ENCODE measurements around the gene ZNF682. TPM values are rescaled to one million over a fixed set of nuclear protein-coding genes. Genes with fewer than 3 reads are reported as not detected.

The ZNF682 gene
- total RNA-seq, 1 experiment from 2014 or later = not detected

DNA sequence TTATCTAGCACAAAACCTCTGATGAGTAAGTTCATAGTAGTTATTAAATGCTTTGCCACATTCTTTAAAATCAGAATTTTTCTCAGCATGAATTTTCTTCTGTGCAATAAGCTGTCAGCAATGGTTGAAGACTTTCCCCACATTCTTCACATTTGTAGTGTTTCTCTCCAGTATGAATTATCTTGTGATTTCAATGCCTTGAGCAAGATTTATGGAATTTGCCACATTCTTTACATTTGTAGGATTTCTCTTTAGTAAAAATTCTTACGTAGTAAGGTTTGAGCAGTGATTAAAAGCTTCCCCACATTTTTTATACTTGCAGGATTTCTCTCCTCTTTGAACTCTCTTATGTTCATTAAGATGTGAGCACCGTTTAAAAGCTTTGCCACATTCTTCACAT is 33.6 kb downstream of the ZNF682 start:
- POLR2A ChIA-PET = no interaction called here
- BruUV-seq (replicated peaks) = no TSS peak
- peaks cover 7 to 37% of the 10 kb centered on the region in 2 experiments; a peak in 2 of 4 replicates for H3K9me3 ChIP-seq (ENCODE audit: control insufficient read depth in 1 of 2, insufficient read depth in 1 of 2, low read depth in 1 of 2, low read length in 2 of 2)

More for the DNA sequence above, 33.6 kb downstream of the ZNF682 start:
- H3K4me2 ChIP-seq (ENCODE audit: low read length) = no peak overlapping the region
- H3K36me3 ChIP-seq (ENCODE audit: control insufficient read depth in 1 of 2, insufficient read depth in 2 of 2, low read length in 2 of 2) = no peaks in the 10 kb centered on the region
- ChIA-PET CTCF (no interaction called here), RAD21 (ENCODE audit: low non-redundant PET in 1 of 2, low total read pairs in 2 of 2, uncharacterized antibody in 2 of 2, unreplicated experiment in 2 of 2) (no interaction called here)
- H3K4me1 ChIP-seq (ENCODE audit: control insufficient read depth in 1 of 2, insufficient read depth in 2 of 2, low read length in 2 of 2) = no peaks in the 10 kb centered on the region
- no peaks in the 10 kb centered on the region for H3K9me2 ChIP-seq (ENCODE audit: insufficient read depth)
- H3K79me2 ChIP-seq (ENCODE audit: insufficient read depth, low read length) = no peaks in the 10 kb centered on the region
- H3K9ac ChIP-seq (ENCODE audit: low read length) = no peak overlapping the region
- no peak for DNase-seq (ENCODE audit: low read depth, low spot score)
- TF ChIP-seq, protein P1, sequence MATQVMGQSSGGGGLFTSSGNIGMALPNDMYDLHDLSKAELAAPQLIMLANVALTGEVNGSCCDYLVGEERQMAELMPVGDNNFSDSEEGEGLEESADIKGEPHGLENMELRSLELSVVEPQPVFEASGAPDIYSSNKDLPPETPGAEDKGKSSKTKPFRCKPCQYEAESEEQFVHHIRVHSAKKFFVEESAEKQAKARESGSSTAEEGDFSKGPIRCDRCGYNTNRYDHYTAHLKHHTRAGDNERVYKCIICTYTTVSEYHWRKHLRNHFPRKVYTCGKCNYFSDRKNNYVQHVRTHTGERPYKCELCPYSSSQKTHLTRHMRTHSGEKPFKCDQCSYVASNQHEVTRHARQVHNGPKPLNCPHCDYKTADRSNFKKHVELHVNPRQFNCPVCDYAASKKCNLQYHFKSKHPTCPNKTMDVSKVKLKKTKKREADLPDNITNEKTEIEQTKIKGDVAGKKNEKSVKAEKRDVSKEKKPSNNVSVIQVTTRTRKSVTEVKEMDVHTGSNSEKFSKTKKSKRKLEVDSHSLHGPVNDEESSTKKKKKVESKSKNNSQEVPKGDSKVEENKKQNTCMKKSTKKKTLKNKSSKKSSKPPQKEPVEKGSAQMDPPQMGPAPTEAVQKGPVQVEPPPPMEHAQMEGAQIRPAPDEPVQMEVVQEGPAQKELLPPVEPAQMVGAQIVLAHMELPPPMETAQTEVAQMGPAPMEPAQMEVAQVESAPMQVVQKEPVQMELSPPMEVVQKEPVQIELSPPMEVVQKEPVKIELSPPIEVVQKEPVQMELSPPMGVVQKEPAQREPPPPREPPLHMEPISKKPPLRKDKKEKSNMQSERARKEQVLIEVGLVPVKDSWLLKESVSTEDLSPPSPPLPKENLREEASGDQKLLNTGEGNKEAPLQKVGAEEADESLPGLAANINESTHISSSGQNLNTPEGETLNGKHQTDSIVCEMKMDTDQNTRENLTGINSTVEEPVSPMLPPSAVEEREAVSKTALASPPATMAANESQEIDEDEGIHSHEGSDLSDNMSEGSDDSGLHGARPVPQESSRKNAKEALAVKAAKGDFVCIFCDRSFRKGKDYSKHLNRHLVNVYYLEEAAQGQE (IDR thresholded peaks at IDR 0.05; ENCODE audit: low read depth) = no peak
- TF ChIP-seq ZNF274 (IDR thresholded peaks at IDR 0.05; ENCODE audit: low read depth, low read length) = no peak
- no peak for TF ChIP-seq ZBTB33 (IDR thresholded peaks at IDR 0.05; ENCODE audit: extremely low read depth, insufficient replicate concordance, low read length)
- no peak for TF ChIP-seq POLR2A (IDR thresholded peaks at IDR 0.05; ENCODE audit: borderline replicate concordance, extremely low read depth, insufficient read depth, insufficient read length)
- no peak for TF ChIP-seq EZH2 (IDR thresholded peaks at IDR 0.05)
- no peak overlapping the region for H3K27ac ChIP-seq (ENCODE audit: low read depth, low read length)
- no peak for ATAC-seq
- no peak overlapping the region for H2AFZ ChIP-seq (ENCODE audit: low read depth, low read length, poor library complexity, severe bottlenecking)
- intact Hi-C loops (cut with micrococcal nuclease) = no loop called here
- no peaks in the 10 kb centered on the region for H4K20me1 ChIP-seq (ENCODE audit: insufficient read depth)
- no peaks in the 10 kb centered on the region for H3K27me3 ChIP-seq (ENCODE audit: insufficient read depth, low read length)
- no peak overlapping the region for H3K4me3 ChIP-seq (replicated peaks in 1 of 2; ENCODE audit: low read depth in 1 of 2, low read length in 2 of 2)
